HG02571 (cell line): ENCODE measurements around the gene GLT8D2.

Experiments used
- ATAC-seq: cut with Tn5 transposase; IDR thresholded peaks from one replicate; pipeline ENCODE4 v1.9.1; 2021; ENCODE audit warnings: mild to moderate bottlenecking, moderate library complexity; ENCODE audit not compliant: unreplicated experiment

The GLT8D2 gene, protein sequence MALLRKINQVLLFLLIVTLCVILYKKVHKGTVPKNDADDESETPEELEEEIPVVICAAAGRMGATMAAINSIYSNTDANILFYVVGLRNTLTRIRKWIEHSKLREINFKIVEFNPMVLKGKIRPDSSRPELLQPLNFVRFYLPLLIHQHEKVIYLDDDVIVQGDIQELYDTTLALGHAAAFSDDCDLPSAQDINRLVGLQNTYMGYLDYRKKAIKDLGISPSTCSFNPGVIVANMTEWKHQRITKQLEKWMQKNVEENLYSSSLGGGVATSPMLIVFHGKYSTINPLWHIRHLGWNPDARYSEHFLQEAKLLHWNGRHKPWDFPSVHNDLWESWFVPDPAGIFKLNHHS

GRCh38 chr12:104049903-104050356 lies at the start of gene GLT8D2:
Gene GLT8D2, minus strand, starts transcription at chr12:104050187. Its CDS starts 30,539 bp downstream, at chr12:104019648.
- no peak for ATAC-seq

DNA sequence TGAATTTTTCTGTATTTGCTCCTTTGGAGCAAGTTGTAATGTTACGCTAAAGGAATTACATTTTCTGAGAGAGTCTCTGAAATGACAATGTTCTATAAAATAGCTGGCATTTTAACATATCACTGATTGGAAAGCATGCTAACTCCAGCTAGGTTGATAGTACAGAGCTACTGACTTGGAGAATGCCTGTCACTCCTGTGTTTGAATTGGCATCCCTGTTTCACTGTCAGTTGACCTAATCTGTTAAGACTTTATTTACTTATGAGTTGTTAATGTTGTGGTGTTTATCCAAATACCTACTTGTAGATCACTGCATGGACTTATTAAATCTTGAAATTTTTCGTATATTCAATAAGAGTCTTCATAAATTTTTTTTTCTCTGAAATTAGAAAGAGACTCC lies 48.0 kb upstream of the GLT8D2 start:
- ATAC-seq: no peak

DNA sequence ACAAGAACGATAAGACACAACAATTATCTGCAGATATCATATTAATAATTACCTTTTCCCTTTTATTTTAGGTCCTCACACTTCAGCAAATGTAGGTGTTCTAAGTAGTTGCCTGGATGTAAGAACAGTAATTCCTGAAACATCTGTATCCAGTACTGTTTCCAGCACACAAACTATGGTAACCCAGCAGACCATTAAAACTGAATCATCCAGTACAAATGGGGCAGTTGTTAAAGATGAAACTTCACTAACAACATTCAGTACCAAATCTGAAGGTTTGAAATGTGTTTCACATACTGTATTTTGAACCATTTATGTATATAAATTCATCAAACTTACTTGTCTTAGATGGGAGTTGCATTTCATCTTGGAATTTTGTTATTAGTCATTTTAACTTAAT lies 45.3 kb upstream of the GLT8D2 start:
- no peak for ATAC-seq

DNA sequence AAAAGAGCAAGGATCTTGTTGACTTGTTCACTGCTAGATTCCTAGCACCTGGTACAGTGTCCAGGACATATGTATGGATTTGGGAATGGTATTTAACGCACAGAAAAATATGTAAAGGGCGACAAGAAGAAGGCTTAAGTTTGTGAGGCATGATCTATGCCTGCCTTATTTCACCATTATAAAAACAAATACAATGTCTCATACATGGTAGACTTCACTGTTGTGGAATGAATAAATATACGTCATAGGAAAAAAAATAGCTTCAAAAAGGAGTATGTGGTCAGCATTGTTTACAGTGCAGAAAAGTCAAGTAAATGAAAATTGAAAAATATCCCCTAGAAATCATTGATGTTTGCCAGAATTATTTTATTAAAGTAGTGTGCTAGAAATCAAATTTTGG lies 44.3 kb upstream of the GLT8D2 start:
- no peak for ATAC-seq

DNA sequence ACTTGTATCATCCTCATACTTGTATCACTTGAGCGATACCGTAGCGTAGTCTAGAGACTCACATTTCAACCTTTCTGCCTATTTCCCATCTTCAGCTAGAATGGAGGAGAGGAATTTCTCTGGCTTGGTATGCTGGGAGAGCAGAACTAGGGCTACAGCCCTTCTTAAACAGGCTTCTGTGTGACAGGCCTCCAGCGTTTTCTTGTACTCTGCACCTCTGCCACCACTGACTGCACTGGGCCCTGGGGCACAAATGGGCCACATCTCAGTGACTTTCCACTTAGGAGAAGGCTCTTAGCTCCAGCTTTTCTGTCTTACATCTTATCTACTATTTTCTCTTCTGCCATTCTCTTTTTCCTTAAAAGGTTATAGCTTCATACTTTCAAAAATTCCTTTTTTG lies 41.1 kb upstream of the GLT8D2 start:
- no peak for ATAC-seq

- no peak for ATAC-seq
These were observed 40.7 kb upstream of the GLT8D2 start for GRCh38 chr12:104090685-104091084.

DNA sequence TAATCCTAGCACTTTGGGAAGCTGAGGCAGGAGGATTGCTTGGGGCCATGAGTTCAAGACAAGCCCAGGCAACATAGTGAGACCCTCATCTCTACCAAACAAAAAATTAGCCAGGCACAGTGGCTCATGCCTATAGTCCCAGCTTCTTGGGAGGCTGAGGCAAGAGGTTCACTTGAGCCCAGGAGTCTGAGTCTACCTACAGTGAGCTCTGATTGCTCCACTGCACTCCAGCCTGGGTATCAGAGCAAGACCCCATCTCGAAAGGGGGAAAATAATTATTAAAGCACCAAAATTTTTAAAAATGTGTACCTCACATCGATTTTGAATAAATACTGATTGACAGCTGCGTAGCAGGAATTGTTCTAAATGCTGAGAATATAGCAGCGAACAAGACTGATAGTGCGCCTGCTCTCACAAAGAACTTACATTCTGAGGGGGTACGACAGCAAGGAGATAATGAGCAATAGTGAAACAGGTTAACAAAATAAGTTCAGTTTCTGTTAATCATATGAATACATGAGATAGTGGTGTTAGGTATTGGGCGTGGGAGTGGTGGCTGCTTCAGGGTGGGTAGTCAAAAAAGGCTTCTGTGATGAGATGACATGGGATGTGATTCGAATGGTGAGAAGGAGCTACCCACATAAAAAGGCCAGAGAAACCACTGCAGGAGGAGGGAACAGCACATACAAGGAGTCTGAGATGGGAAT lies 33.9 kb upstream of the GLT8D2 start:
- peak; percentile 77 for ATAC-seq

DNA sequence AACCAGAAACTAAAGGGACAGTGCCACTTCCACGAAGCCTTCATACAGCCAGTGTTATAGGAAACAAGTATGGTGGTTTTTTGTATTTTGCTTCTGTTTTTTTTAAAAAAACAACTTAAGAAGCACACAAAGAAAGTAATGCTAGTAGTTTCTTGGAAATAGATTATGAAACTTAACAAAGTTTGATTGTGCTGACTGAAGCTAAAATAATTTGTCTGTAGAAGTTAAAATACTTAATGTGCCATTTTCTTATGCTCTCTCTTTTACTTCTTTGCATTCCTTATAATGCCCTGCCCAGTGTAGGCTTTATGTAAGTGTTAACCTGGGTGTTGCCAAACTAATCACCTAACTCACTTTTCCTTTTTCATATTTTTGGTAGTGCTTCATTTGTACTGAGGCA lies 30.8 kb upstream of the GLT8D2 start:
- no peak for ATAC-seq

GRCh38 chr12:104079024-104079423 lies 29.0 kb upstream of the GLT8D2 start:
- ATAC-seq: no peak

DNA sequence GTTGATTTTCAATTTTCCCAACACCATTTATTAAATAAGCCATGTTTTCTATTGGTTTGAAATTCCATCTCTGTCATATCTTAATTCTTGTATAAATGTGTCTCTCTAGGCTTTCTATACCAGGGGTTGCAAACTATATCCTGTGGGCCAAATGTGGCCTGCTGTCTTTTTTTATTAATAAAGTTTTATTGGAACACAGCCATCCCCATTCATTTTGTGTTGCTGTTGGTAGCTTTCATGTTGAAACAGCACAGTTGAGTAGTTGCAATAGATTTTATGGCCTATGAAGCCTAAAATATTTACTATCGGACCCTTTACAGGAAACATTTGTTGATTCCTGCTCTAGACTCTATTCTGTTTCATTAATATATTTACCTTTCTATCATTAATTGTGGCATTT lies 23.7 kb upstream of the GLT8D2 start:
- no peak for ATAC-seq

- no peak for ATAC-seq
These were observed 22.1 kb upstream of the GLT8D2 start for GRCh38 chr12:104072099-104072498.

DNA sequence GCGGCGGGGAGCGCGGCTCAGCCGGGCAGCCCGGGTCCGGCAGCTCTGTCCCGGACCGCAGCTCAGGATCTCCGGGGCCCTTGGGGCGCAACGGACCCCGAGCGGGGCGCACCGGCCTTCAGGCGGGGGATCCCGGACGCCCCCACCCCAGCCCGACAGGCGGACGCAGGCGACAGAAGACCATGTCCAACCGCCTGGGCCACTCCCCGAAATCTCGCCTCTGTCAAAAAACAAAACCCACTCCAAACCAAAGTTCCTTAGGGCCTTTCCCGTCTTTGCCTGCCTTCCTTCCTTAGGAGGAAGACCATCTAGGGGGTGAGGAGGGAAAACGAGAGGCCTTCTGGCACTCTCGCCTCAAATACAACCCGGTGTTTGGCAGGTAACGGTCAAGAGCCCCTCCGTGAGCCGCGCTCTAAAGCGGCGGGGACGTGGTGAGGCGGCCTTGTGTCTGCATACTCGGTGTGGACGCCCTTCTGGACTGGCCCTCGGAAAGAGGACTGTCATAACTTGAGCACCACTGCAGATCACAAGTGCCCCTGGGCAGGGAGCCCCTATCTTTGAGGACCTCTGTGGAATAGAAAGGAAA lies 14.9 kb upstream of the GLT8D2 start:
- ATAC-seq: no peak

DNA sequence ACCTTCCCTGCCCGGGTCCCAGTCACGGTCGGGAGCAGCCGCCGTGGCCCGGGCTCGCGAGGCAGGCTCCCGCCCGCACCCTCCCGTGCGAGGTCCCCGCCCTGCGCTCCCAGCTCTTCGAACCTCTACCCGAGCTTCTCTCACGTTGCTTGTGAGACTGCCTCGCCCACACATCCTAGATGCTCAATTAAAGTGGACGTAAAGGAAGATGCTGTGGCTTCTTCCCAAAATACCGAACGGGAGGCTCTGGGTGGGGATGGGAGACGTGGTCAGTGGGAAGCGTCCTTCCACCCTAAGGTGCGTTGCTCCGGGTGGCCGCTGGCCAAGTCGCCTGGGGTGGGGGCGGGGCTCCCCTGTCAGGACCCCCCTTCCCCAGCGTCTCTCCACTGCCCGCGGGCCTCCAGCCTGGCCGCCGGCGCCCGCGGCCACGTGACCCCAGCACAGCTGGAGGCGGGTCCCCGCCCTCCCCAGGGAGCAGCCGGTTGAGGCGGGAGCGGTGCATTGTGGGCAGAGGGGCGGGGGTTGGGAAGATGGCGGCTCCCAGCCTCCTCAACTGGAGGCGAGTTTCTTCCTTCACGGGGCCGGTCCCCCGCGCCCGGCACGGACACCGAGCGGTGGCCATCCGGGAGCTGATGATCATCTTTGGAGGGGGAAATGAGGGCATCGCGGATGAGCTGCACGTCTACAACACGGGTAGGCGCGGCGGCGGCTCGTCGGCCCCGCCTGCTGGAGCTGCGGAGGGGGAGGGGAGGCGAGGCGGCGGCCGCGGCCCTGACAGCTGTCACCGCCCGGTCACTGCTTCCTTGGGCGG lies 14.2 kb upstream of the GLT8D2 start, which contains the start of gene HCFC2:
HCFC2 (plus strand) TSS at position 501 of the 811 bp plus-strand sequence; CDS start at position 531, 30 bp downstream.
- ATAC-seq: peak; percentile 89

- ATAC-seq: peak; percentile 30
These were observed 13.7 kb upstream of the GLT8D2 start for GRCh38 chr12:104063712-104064030.

- no peak for ATAC-seq
These were observed 10.8 kb upstream of the GLT8D2 start for GRCh38 chr12:104060791-104061190.

- no peak for ATAC-seq
These were observed 10.0 kb upstream of the GLT8D2 start for GRCh38 chr12:104059963-104060362.

GRCh38 chr12:104058802-104059201 lies 8.8 kb upstream of the GLT8D2 start:
- ATAC-seq: no peak

- no peak for ATAC-seq
These were observed 7.8 kb upstream of the GLT8D2 start for GRCh38 chr12:104057771-104058197.

- ATAC-seq: no peak
These were observed 6.5 kb upstream of the GLT8D2 start for GRCh38 chr12:104056419-104056972.

DNA sequence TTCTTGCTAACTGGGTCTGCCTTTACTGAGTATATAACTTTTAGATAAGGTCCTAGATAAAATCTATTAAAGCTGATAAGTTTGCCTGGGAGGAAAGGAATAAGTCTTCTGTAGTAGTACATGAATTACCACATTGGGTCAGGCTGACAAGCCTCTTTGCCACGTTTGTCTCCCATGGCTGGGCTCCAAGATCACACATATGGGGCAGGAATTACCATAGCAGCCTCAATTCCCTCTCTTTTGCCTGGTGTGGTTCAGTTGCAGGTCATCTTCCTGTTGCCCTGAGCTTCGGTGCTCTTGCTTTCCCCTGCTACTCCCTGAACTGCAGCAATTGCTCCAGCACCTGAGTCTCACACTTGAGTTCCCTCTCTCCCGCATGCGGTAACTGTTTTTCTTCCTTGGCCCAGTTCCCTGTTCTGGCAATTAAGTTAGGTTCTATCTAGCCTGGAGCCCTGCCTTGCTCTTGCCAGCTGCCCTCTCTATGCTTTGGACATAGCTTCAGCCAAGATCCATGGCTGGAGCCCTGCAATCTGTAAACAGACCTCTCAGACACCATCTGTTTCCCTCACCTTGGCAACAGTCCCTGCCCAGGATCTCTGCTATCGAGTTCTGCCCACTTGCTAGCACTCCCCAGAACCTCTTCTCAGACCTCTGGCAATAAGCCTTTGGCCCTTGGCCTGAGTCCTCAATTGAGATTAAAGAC lies 5.8 kb upstream of the GLT8D2 start:
- ATAC-seq: no peak
